ENCODE data around the gene KRTAP5-3.

The KRTAP5-3 gene

DNA sequence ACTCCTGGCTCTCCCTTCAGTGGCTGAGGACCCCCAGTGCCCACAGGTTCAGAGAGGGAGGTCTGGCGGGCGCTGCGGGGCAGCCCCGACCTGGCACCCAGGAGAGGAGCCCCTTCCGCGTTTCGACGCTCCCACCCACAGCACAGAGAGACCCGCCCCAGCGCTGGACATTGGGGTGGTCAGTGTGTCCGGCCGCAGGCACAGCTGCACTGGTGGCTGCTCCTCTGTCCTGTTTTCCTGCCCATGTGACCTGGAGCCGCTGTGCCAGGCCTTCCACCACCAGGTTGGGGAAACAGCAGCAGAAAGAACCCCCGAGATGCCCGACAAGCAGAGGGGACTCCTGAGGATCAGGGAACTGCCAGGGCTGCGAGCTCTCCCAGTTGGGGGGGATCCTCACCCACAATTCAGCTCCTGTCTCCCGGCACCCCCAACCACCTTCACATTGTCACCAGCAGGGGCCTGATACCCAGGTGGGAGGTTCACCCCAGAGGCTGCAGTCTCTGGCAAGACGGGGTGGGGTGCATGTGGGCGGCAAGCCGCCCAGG lies 35.0 kb upstream of the KRTAP5-3 start:
- DNase-seq (ENCODE audit: low read depth) = no peak

DNA sequence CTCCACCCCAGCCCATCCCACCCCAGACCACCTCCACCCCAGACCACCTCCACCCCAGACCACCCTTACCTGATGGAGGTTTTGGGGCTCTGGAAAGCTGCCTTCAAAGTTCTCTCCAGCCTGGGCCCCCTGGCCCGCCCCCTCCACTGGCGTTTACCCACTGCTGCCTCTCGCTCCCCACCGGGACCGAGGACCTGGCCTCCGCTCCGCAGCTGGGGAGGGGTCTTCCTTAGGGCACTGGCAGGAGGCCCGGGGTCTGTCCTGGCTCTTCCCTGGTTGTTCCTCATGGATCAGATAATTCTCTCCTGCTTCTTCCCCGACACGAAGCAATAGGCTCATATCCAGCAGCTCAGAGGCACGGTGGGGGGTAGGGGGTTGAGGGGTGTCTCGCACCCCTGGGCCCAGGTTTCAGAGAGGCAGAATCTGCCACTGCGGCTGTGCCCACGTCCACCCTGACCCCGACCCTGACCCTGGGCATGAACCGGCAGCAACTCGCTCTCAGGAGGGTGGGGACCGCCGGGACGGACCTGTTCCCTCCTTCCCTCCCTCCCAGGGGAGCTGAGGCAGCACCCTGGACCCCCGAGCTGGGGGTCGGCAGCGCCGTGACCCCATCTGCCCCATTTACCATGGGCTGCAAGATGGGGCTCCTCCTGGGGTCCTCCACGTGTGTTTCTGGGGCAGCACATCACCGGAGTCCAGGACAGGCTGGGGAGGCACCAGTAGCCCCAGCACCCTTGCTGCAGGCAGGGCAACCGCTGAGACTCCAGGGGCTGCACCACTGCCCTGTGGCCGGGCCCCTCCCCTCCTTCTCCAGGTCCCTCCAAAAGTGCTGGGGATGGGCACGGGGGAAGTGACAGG lies 34.3 kb upstream of the KRTAP5-3 start:
- no peak for DNase-seq (ENCODE audit: low read depth)

DNA sequence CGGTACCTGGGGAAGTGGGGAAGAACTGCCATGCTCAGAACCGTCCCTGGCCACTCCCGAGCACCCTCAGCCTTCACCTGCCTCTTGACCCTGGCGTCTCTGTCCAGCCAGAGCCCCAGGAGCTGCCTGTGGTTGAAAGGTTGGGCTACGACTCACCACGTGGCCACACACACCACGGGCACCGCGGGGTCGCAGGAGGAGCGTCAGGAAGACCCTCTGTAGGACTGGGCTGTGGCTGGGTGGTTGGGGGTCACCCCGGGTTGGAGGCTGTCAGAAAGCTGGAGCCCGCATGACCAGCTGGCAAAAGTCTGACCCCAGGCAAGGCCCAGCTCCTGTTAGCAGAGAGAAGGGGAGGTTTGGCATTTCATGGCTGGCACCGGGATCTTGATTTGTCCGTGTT lies 32.8 kb upstream of the KRTAP5-3 start:
- no peak for DNase-seq (ENCODE audit: low read depth)

DNA sequence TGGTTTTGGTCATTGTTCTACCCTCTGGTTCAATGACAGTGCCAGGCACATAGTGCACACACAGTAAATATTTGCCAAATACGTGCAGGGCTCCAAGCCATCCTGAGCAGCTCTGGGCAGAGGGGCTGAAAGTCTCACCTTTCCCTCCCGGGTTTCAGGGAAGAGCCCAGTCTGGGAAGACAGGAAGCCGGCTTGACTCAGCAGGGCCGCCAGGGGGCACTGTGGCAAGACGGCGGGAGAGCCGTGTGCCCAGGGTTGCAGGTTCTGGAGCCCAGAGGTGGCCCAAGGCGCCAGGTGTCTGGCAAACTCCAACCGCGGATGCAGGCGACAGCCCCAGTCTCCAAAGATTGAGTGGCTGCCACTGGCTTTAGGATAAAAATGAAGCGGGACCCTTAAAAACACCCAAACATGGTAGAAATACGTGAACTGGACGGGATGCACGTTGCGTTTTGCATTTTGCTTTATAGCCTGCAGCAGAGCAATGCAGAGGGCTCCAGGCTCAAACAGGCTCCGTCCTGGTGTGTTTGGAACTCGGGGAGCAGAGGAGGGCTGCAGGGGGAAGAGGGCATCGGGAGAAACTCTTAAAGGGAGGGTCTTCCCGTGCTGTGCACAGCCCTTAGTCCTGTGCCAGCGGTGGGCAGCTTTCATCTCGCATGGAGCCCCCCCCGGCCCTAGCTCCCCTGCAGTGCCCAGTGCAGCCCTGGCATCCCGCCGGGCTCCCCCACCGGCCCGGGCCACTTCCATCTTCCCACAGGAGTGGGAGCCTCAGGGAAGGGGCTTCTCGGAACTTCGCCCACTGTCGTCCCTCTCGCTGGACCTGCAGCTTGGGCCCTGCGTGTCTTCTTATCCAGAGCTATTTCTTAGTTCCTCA lies 32.0 kb upstream of the KRTAP5-3 start:
- peak; percentile 3 for DNase-seq (ENCODE audit: low read depth)

DNA sequence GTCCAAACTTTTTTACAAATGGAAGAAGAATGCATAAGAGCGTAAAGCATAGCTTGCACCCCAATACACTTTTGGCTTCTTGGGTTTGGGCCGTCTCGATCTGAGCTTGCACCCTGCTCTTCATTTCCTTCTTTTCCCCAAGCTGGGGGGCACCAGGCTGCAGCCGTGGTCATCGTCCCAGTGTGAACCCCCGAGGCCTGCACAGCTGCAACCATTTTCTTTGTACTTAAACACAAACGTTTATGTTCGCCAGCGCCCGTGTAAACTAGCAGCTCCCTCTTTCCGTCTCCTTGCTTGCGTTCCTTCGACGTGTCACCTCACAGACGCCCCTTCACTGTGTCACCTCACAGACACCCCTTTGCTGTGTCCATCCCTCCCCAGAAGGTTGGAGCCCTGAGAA lies 31.4 kb upstream of the KRTAP5-3 start:
- no peak for DNase-seq (ENCODE audit: low read depth)

DNA sequence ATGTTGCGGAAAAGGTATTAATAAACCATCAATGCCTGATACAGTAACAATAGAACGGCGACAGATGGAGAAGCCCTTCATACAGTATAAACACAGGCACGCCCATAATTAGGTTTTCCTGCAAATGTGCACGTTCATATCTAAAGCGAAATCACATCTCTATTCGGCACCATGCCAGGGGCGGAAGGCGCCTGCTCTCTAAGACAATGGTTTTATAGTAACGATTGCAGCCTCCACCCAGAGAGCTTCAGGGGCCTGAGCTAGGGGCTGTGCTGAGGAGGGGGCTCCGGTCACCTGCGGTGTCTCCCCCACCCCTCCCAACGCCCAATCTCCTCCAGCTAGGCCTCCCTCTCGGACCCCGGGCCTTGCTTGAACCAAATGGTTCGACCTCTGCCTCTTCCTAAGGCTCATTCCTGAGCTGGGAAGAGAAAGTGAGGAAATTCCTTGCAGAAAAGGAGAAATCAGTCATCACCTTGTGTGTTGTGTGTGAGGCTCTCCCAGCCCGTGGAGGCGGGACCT lies 30.9 kb upstream of the KRTAP5-3 start:
- DNase-seq (ENCODE audit: low read depth) = no peak

DNA sequence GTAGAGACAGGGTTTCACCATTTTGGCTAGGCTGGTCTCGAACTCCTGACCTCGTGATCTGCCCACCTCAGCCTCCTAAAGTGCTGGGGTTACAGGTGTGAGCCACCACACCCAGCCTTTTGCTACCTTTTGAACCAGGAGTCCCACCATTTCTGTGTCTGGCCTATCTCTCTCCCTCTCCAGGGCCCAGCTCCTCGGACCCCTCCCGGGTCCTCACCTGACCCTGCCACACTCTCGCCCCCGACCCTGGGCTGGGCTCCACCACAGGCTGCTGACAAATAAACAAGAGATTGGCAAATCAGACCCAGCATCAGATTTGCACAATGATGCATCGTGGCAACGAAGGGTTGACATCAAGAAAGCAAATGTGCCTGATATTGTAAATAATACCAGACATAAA lies 30.1 kb upstream of the KRTAP5-3 start:
- no peak for DNase-seq (ENCODE audit: low read depth)

DNA sequence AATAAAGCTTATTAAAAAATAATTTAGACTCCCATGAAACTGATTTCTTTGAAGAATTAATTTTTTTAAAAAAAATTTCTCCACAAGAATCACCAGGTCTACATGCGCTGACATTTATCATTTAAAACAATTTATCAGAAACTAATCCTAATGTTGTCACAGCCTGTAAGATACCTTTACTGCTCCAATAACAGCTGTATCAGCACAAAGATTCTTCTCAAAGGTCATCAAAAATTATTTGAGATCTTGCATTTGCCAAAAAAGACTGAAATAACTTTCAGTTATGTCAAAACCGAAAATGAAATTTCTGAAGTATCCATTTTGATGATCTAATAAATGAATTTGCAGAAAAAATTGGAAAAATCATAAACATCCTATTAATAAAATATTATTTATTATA lies 29.4 kb upstream of the KRTAP5-3 start:
- DNase-seq (ENCODE audit: low read depth) = no peak

DNA sequence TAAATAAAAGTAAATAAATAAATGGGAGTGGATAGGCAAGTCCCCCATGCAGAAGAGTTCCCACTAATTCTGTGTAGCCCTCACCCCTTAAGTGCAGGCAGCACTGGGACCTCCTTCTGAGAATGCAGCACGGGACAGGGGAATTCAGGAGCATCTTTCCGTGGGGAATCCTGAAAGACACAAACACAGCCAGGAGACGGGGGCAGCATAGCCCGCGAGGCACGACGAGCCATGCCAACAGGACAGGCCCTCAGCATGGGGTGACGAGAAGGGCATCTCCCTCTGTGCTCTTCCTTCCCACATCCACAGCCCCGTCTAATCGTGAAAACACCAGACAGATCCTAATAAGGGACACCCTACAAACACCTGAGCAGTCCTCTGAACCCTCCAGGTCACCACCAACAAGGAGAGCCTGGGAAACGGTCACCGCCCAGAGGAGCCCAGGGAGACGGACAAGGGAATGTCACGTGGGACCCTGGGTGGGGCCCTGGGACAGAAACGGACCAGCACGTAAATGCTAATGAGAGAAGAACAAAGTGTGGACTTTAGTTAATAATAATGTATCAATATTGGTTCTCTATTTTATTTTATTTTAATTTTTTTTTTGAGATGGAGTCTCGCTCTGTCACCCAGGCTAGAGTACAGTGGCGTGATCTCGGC lies 28.2 kb upstream of the KRTAP5-3 start:
- DNase-seq (ENCODE audit: low read depth) = no peak

DNA sequence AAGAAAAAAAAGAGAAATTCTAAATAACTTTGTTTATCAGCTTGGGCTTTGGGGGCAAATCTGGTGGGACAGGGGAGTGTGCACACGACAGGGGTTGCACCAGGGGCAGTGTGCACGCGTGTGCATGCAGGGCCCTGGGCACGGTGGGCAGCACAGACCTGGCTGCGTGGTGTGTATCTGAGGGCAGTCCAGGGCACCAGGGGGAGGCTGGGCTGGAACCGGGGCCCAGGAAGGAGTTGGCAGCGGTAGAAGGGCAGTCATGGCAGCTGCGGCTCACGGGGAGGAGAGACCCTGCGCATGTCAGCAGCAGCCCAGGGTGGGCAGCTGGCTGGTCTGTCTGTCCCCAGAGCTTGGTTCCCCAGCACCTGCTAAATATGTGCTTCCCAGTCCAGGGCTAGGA lies 25.6 kb upstream of the KRTAP5-3 start:
- DNase-seq (ENCODE audit: low read depth) = no peak

DNA sequence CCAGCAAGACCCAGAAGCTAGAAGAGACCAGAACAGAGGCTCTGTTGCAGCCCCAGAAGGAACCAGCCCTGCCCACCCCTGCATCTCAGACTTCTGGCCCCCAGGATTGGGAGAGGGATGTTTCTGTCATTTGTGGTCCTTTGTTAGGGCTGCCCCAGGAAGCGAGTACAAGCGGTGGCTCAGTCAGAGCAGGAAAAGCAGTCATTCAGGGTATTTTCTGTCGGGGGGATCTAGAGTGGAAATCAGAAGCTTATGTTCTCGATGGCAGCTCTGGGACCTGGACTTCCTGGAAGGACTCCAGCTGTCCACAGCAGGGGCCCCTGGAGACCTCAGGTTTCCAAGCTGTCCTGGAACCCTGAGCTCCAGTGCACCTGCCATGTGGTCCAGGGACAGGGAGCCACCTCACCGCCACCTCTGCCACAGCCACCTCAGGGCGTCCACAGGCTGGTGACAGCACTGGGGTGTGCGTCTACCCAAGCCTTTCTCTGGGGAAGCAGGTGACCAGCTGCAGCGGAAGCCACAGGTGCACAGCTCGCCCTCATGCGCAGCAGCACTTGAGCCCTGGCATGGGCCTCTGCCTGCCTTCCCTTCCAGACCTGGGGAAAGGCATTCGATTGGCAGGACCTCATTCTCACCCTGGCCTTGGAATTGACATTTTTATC lies 23.9 kb upstream of the KRTAP5-3 start:
- no peak for DNase-seq (ENCODE audit: low read depth)

DNA sequence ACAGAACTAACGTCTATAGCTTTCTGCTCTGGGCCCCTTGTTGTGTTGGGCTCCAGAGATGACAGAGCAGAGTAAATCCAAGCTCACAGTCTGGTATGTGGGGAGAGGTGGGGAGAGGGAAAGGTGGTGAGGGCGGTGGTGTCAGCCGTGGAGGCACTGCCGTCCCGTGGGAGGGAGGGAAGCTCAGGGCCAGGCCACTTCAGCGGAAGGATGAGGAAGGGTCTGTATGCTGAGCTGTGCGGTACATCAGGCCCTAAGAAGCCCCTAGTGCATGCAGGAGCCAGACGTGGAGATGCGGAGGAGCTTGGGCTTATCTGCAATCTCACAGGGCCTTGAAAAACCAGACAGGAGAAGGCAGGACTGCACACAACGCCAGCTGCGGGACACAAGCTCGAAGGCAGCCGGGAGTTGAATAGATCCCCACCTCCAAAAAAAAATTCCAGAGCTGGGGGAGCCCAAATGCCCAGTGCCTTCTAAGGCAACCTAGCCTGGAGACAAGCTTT lies 22.9 kb upstream of the KRTAP5-3 start:
- no peak for DNase-seq (ENCODE audit: low read depth)

DNA sequence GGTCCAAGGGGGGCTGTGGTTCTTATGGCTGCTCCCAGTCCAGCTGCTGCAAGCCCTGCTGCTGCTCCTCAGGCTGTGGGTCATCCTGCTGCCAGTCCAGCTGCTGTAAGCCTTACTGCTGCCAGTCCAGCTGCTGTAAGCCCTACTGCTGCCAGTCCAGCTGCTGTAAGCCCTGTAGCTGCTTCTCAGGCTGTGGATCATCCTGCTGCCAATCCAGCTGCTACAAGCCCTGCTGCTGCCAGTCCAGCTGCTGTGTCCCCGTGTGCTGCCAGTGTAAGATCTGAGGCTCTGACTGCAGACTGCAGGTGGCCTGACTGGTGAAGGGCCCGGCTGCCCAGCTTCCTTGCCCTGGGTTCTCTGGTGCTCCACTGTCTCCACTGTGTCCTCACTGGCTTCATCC lies 22.0 kb upstream of the KRTAP5-3 start:
- DNase-seq (ENCODE audit: low read depth) = no peak

DNA sequence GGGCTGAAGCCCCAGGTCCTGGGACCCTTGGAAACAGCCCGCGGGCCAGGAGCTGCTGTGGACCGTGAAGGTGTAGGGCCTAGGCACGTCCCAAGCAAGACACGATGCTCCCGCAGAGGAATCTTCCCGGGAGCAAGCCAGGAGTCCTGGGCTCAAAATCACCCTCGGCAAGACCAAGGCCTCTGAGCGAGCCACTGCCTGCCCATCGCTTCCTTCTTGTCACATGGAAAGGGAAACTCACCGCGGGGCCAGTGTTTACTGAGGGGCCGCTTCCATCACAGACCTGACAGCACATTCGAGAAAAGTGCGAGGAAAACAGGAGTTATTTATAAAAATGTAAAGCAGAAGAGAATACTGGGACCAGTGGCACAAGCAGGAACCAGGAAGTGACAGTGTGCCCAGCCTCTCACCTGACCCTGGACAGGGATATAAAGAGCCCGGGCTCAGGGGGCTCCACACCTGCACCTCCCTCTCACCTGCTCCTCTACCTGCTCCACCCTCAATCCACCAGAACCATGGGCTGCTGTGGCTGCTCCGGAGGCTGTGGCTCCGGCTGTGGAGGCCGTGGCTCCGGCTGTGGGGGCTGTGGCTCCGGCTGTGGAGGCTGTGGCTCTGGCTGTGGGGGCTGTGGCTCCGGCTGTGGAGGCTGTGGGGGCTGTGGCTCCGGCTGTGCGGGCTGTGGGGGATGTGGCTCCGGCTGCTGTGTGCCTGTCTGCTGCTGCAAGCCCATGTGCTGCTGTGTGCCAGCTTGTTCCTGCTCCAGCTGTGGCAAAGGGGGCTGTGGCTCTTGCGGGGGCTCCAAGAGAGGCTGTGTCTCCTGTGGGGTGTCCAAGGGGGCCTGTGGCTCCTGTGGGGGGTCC lies 21.3 kb upstream of the KRTAP5-3 start, which contains the start of gene KRTAP5-5:
TSS of gene KRTAP5-5 (plus strand) at position 450 of the 860 bp plus-strand sequence. CDS start at position 516, 66 bp downstream.
- no peak for DNase-seq (ENCODE audit: low read depth)

DNA sequence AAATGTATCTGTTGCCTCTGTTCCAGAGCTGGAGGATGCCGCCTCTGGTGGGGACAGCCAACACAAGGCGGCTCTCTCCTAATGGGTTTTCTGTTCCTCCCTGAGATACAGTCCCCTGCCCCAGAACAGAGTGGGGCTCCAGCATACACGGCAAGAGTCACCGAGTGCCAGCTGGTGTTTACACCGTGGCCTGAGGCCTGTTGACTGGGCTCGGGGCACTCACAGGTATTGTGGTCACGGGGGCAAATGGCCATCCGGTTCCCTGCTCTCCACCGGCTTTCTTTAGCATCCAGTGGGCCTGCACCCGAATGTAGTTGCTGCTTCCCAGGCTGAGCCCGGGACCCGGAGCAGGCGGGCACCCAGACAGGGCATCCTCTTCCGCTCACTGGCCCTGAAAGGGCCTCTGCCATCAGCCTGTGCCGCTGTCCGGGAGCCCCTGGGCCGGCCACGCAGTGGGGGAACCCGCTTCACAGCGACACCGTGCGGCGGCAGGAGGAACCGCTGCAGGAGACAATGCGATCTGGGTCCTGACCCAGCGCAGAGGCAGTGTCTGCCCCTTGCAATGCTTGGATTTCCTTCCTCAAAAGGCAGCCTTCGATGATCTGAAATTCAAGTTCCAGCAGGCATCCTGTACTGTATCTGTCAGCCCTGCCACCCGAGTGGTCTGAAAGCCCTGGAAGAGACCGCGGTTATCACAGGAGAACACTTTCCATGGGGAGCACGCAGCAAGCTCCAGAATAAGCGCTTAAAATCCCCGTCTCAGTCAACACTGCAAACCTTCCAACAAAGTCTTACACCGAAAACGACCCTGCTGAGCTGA lies 20.5 kb upstream of the KRTAP5-3 start:
- DNase-seq (ENCODE audit: low read depth) = peak; percentile 3

DNA sequence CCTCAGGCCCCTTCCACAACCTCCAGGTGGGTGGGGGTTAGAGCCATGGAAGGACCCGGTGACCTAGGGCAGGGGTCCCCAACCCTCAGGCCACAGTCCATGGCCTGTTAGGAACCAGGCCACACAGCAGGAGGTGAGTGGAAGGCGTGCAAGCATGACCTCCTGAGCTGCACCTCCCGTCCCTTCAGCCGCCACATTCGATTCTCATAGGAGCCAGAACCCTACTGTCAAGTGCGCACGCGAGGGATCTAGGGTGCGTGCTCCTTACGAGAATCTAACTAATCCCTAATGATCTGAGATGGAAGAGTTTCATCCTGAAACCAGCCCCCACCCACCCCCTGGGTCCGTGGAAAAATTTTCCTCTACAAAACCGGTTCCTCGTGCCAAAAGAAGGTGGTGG lies 17.3 kb upstream of the KRTAP5-3 start:
- no peak for DNase-seq (ENCODE audit: low read depth)

DNA sequence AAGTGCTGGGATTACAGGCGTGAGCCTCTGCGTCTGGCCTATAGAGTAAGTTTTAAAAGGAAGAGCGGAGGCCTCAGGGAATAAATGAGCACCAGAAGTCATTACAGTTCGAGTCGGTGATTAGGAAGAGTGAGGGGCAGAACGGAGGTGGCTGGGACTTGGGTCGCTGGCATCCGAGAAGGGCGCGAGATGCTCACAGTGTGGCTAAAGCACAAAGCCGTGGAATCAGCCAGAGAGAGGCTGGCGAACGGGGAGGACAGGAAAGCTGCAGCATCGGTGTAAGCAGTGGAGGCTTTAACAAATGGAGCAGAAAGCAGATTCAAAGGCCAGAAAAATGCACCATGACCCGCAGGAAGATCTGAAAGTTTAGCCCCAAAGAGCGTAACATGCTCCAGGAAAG lies 16.4 kb upstream of the KRTAP5-3 start:
- DNase-seq (ENCODE audit: low read depth) = no peak

DNA sequence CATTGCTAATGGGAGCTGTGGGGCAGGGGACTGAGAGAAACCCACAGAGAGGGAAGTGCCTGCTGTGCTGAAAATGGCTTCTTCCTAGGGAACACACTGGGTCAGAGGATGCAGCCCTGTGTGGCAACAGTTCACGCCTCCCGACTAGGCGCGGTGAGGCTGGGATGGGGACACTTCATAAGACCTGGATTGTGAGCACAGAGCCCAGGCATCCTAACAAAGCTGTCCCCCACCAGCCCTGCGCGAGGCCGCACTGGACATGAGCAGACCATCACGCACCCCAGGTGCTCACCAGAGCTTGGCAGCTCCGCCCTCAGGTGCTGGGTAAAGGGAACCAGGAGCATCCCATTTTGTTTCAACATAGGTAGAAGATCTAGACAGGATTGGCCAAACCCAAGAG lies 15.5 kb upstream of the KRTAP5-3 start:
- DNase-seq (ENCODE audit: low read depth) = no peak

DNA sequence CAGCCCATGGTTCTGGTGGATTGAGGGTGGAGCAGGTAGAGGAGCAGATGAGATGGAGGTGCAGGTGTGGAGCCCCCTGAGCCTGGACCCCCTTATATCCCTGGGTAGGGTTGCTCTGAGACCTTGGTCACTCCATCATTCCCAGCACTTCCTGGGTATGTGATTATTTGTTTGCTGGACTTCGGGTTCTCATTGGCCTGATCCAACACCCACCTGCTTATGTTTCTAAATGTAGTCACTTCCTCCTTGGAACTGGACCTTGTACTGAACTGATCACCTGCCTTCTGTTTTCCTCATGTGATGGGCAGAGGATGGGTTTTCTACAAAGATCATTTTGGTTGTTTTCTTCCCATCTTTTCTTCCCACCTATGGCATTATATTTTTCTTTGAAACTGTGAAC lies 13.8 kb upstream of the KRTAP5-3 start, which contains the start of gene KRTAP5-4:
TSS of gene KRTAP5-4 (minus strand) at position 53 of the 400 bp plus-strand sequence. CDS start at position 8, 45 bp downstream.
- DNase-seq (ENCODE audit: low read depth) = no peak
